Measurements from ENCODE around the gene STRA8.

DNA sequence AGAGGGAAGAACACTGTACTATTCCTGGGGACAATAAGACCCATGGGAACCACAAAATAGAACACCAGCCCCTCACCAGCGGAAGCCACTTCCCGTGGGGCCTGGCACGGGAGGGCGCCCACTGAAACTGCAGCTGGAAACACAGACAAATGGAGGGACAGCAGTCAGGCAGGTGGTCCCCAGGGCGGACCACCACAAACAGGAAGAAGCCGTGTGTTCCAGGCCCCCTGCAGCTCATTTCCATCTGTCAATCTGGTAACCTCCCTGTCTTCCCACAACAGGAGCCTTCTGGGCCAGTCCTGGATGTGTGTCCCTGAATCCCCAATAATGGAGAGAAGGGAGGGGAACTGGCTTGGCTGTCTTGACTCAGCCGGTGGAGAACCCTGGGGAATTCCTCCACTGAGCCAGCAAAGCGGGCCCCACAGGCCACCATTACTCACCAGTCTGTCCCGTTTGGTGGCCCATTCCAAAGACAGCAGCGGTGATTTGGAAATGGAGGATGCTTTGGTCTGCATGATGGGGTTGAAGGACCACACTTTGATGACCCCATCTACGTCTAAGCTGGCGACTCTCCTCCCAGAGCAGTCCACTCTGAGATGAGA, 39.0 kb upstream of the STRA8 start:
- TF ChIP-seq EZH2 (IDR thresholded peaks at IDR 0.05) (no peak), POLR2AphosphoS5 (IDR thresholded peaks at IDR 0.05; ENCODE audit: borderline replicate concordance, low read depth, low read length) (no peak)

Data from SK-N-MC (cell line).